ENCODE measurements around the gene COG4. TPM values are rescaled to one million over a fixed set of nuclear protein-coding genes. Genes with fewer than 3 reads are reported as not detected.
A peak's percentile ranks its signal among the peaks of the same experiment; 100 is the strongest.

COG4 gene
- total RNA-seq: 10 to 100 TPM; 59.8 to 70.8 TPM

GRCh38 chr16:70523076-70523742 lies at the start of gene COG4:
COG4 (minus strand) TSS chr16:70523554; CDS start chr16:70523543, 11 bp downstream.
- Mint-ChIP-seq H3K4me1 (peaks cover 47% of the 10 kb centered on the region), H3K4me3 (peak within 1 kb of the TSS; percentile 87), H3K27ac (peak within 1 kb of the TSS; percentile 97), H3K9me3 (no peaks in the 10 kb centered on the region), H3K36me3 (ENCODE audit: low read depth) (peaks cover 50% of the 10 kb centered on the region), H3K27me3 (no peaks in the 10 kb centered on the region)
- DNase-seq: peak; percentile 94
- POLR2A ChIA-PET: interaction anchor here (0.5 to 2.0 kb wide), 7 partner anchors 12 to 176 kb away, joined by 3 to 10 read pairs (median 4); partner anchors contain the start of gene DDX19A
- CTCF ChIA-PET: interaction anchor here (0.7 to 1.2 kb wide), 6 partner anchors 28 to 778 kb away, joined by 3 to 4 read pairs (median 3); partner anchors contain the start of gene EXOSC6

- CTCF ChIA-PET: interaction anchor here (0.8 to 3.7 kb wide), 4 partner anchors 9 to 33 kb away, joined by 3 to 14 read pairs (median 4); no protein-coding TSS in a partner anchor
- Mint-ChIP-seq H3K9me3 (no peaks in the 10 kb centered on the region), H3K4me1 (peaks cover 17% of the 10 kb centered on the region), H3K36me3 (ENCODE audit: low read depth) (peaks cover 58% of the 10 kb centered on the region), H3K27me3 (no peaks in the 10 kb centered on the region), H3K27ac (no peak overlapping the region), H3K4me3 (no peak overlapping the region)
- no peak for DNase-seq
- POLR2A ChIA-PET: no interaction called here
These were observed 49.5 kb upstream of the COG4 start for GRCh38 chr16:70572926-70573270.

- ChIA-PET CTCF (interaction anchor here (0.8 to 1.8 kb wide), 3 partner anchors 20 to 33 kb away, joined by 3 to 5 read pairs (median 4); no protein-coding TSS in a partner anchor), POLR2A (no interaction called here)
- H3K36me3 Mint-ChIP-seq (ENCODE audit: low read depth): peaks cover 63% of the 10 kb centered on the region
- no peak overlapping the region for H3K4me3 Mint-ChIP-seq
- H3K4me1 Mint-ChIP-seq: peaks cover 17% of the 10 kb centered on the region
- no peak for DNase-seq
- H3K27me3 Mint-ChIP-seq: no peaks in the 10 kb centered on the region
- peak overlapping the region; percentile 48 for H3K27ac Mint-ChIP-seq
- H3K9me3 Mint-ChIP-seq: no peaks in the 10 kb centered on the region
These were observed 48.9 kb upstream of the COG4 start for GRCh38 chr16:70572050-70572925.

GRCh38 chr16:70571623-70572022 lies 48.3 kb upstream of the COG4 start:
- Mint-ChIP-seq H3K4me3 (no peak overlapping the region), H3K9me3 (no peaks in the 10 kb centered on the region), H3K27ac (peak overlapping the region; percentile 48)

GRCh38 chr16:70570967-70571570 lies 47.7 kb upstream of the COG4 start:
- CTCF ChIA-PET: no interaction called here
- Mint-ChIP-seq H3K27ac (no peak overlapping the region), H3K36me3 (ENCODE audit: low read depth) (peaks cover 73% of the 10 kb centered on the region), H3K27me3 (no peaks in the 10 kb centered on the region), H3K9me3 (no peaks in the 10 kb centered on the region), H3K4me3 (no peak overlapping the region), H3K4me1 (peaks cover 13% of the 10 kb centered on the region)
- DNase-seq: no peak
- POLR2A ChIA-PET: no interaction called here

More at GRCh38 chr16:70571623-70572022, 48.3 kb upstream of the COG4 start:
- peaks cover 70% of the 10 kb centered on the region for H3K36me3 Mint-ChIP-seq (ENCODE audit: low read depth)
- H3K27me3 Mint-ChIP-seq: no peaks in the 10 kb centered on the region
- POLR2A ChIA-PET: no interaction called here
- CTCF ChIA-PET: no interaction called here
- peaks cover 17% of the 10 kb centered on the region for H3K4me1 Mint-ChIP-seq
- no peak for DNase-seq

- no peak overlapping the region for H3K4me3 Mint-ChIP-seq
- DNase-seq: no peak
- H3K27me3 Mint-ChIP-seq: no peaks in the 10 kb centered on the region
- H3K4me1 Mint-ChIP-seq: peaks cover 11% of the 10 kb centered on the region
- ChIA-PET POLR2A (no interaction called here), CTCF (no interaction called here)
- no peaks in the 10 kb centered on the region for H3K9me3 Mint-ChIP-seq
- peaks cover 78% of the 10 kb centered on the region for H3K36me3 Mint-ChIP-seq (ENCODE audit: low read depth)
- no peak overlapping the region for H3K27ac Mint-ChIP-seq
These were observed 46.4 kb upstream of the COG4 start for GRCh38 chr16:70569752-70570151.

- Mint-ChIP-seq H3K4me3 (no peak overlapping the region), H3K9me3 (no peaks in the 10 kb centered on the region)
- CTCF ChIA-PET: interaction anchor here (0.6 kb wide), 1 partner anchor 156 kb away, joined by 3 read pairs; no protein-coding TSS in a partner anchor
These were observed 45.4 kb upstream of the COG4 start for GRCh38 chr16:70568601-70569237.

GRCh38 chr16:70565053-70565452 lies 41.7 kb upstream of the COG4 start:
- POLR2A ChIA-PET: no interaction called here
- Mint-ChIP-seq H3K27ac (no peak overlapping the region), H3K36me3 (ENCODE audit: low read depth) (peaks cover 78% of the 10 kb centered on the region), H3K9me3 (no peaks in the 10 kb centered on the region), H3K27me3 (no peaks in the 10 kb centered on the region), H3K4me1 (no peaks in the 10 kb centered on the region), H3K4me3 (no peak overlapping the region)
- CTCF ChIA-PET: interaction anchor here (0.6 to 3.1 kb wide), 2 partner anchors 10 to 272 kb away, joined by 6 to 14 read pairs; no protein-coding TSS in a partner anchor
- DNase-seq: no peak

More at GRCh38 chr16:70568601-70569237, 45.4 kb upstream of the COG4 start:
- POLR2A ChIA-PET: no interaction called here
- no peak for DNase-seq
- Mint-ChIP-seq H3K4me1 (peaks cover 11% of the 10 kb centered on the region), H3K27me3 (no peaks in the 10 kb centered on the region), H3K27ac (no peak overlapping the region), H3K36me3 (ENCODE audit: low read depth) (peaks cover 80% of the 10 kb centered on the region)

- Mint-ChIP-seq H3K4me3 (no peak overlapping the region), H3K36me3 (ENCODE audit: low read depth) (peaks cover 73% of the 10 kb centered on the region), H3K9me3 (no peaks in the 10 kb centered on the region), H3K27me3 (no peaks in the 10 kb centered on the region), H3K27ac (no peak overlapping the region), H3K4me1 (no peaks in the 10 kb centered on the region)
- DNase-seq: no peak
- CTCF ChIA-PET: interaction anchor here (0.6 to 3.1 kb wide), 2 partner anchors 11 to 90 kb away, joined by 3 to 14 read pairs; no protein-coding TSS in a partner anchor
- POLR2A ChIA-PET: no interaction called here
These were observed 40.3 kb upstream of the COG4 start for GRCh38 chr16:70563636-70564035.

GRCh38 chr16:70561623-70562022 lies 38.3 kb upstream of the COG4 start:
- ChIA-PET CTCF (interaction anchor here (1.0 to 1.3 kb wide), 2 partner anchors 16 to 25 kb away, joined by 3 read pairs; no protein-coding TSS in a partner anchor), POLR2A (no interaction called here)
- H3K36me3 Mint-ChIP-seq (ENCODE audit: low read depth): peaks cover 68% of the 10 kb centered on the region
- no peaks in the 10 kb centered on the region for H3K4me1 Mint-ChIP-seq
- no peak overlapping the region for H3K4me3 Mint-ChIP-seq
- no peak for DNase-seq
- H3K27ac Mint-ChIP-seq: no peak overlapping the region
- H3K27me3 Mint-ChIP-seq: no peaks in the 10 kb centered on the region
- H3K9me3 Mint-ChIP-seq: no peaks in the 10 kb centered on the region

- Mint-ChIP-seq H3K27me3 (no peaks in the 10 kb centered on the region), H3K36me3 (ENCODE audit: low read depth) (peaks cover 60% of the 10 kb centered on the region), H3K4me3 (no peak overlapping the region), H3K4me1 (no peaks in the 10 kb centered on the region), H3K27ac (no peak overlapping the region), H3K9me3 (no peaks in the 10 kb centered on the region)
- CTCF ChIA-PET: no interaction called here
- DNase-seq: no peak
- POLR2A ChIA-PET: no interaction called here
These were observed 32.7 kb upstream of the COG4 start for GRCh38 chr16:70556063-70556462.

GRCh38 chr16:70553645-70554044 lies 30.3 kb upstream of the COG4 start:
- CTCF ChIA-PET: interaction anchor here (0.5 to 1.7 kb wide), 2 partner anchors 24 to 847 kb away, joined by 3 to 5 read pairs; no protein-coding TSS in a partner anchor
- peaks cover 5% of the 10 kb centered on the region for H3K4me1 Mint-ChIP-seq
- no peak overlapping the region for H3K27ac Mint-ChIP-seq
- H3K4me3 Mint-ChIP-seq: no peak overlapping the region
- H3K27me3 Mint-ChIP-seq: no peaks in the 10 kb centered on the region
- no peaks in the 10 kb centered on the region for H3K9me3 Mint-ChIP-seq
- POLR2A ChIA-PET: no interaction called here
- peaks cover 58% of the 10 kb centered on the region for H3K36me3 Mint-ChIP-seq (ENCODE audit: low read depth)
- no peak for DNase-seq

All from activated CD4-positive, alpha-beta T cell treated with anti-CD3 and anti-CD28 coated beads, Interleukin-2, amount 10 ng/mL, durations not matched to agents 7 days and 5 days (primary cell).